Myocyte (in vitro differentiated cells): ENCODE results near the gene EMC1. TPM values are rescaled to one million over a fixed set of nuclear protein-coding genes. Genes with fewer than 3 reads are reported as not detected.
A peak's percentile ranks its signal among the peaks of the same experiment; 100 is the strongest.
"Not testable (repeated sequence)": the region's sequence is repeated elsewhere in the genome, so short reads cannot be mapped to it uniquely, and the experiment has no call there.

Experiments
- DNase-seq: peaks from one replicate; pipeline ENCODE4 v3.0.0-alpha.2; 2012; ENCODE audit warnings: low read depth
- polyA plus RNA-seq: library from polyadenylated mRNA; unstranded; fragments of >200 nt; gene quantifications from one replicate; pipeline ENCODE4 v1.2.1, GENCODE V29; 2012; ENCODE audit warnings: missing spikeins
- total RNA-seq: library from RNA; depleted of rRNA; stranded (reverse); fragments of >200 nt; gene quantifications from 2 replicates; pipeline ENCODE4 v1.2.3, GENCODE V29; 2014

EMC1 gene
- 71.7 and 85.0 TPM in 2 replicates for total RNA-seq
- polyA plus RNA-seq = 53.2 TPM

GRCh38 chr1:19251305-19252196 lies at the start of gene EMC1, which contains the start of gene MRTO4:
Gene EMC1 (minus strand): TSS chr1:19251524. CDS start chr1:19251509, 15 bp downstream.
Gene MRTO4 (plus strand): TSS chr1:19251805. CDS start chr1:19251836, 31 bp downstream.
- DNase-seq = peak; percentile 87

- DNase-seq = peak; percentile 17
Observed at GRCh38 chr1:19300211-19300610, 48.9 kb upstream of the EMC1 start.

GRCh38 chr1:19294638-19295037 lies 43.3 kb upstream of the EMC1 start:
- DNase-seq = no peak

- DNase-seq = no peak
Observed at GRCh38 chr1:19289244-19289643, 37.9 kb upstream of the EMC1 start.

- not testable (repeated sequence) for DNase-seq
Observed at GRCh38 chr1:19288324-19289241, 37.3 kb upstream of the EMC1 start, which contains the start of gene AKR7A3. Gene AKR7A3 (minus strand): TSS chr1:19288770. CDS start chr1:19288709, 61 bp downstream.

GRCh38 chr1:19287436-19288185 lies 36.3 kb upstream of the EMC1 start:
- no peak for DNase-seq

- DNase-seq = not testable (repeated sequence)
Observed at GRCh38 chr1:19285807-19286206, 34.5 kb upstream of the EMC1 start.

- DNase-seq = not testable (repeated sequence)
Observed at GRCh38 chr1:19285366-19285765, 34.0 kb upstream of the EMC1 start.

- DNase-seq = no peak
Observed at GRCh38 chr1:19284881-19285280, 33.6 kb upstream of the EMC1 start.

- DNase-seq = no peak
Observed at GRCh38 chr1:19283891-19284290, 32.6 kb upstream of the EMC1 start.

- DNase-seq = no peak
Observed at GRCh38 chr1:19274636-19275035, 23.3 kb upstream of the EMC1 start.

- DNase-seq = not testable (repeated sequence)
Observed at GRCh38 chr1:19273844-19274531, 22.7 kb upstream of the EMC1 start.

GRCh38 chr1:19273106-19273843 lies 22.0 kb upstream of the EMC1 start:
- DNase-seq = no peak

GRCh38 chr1:19272064-19272463 lies 20.7 kb upstream of the EMC1 start:
- no peak for DNase-seq

- DNase-seq = not testable (repeated sequence)
Observed at GRCh38 chr1:19270343-19270730, 19.0 kb upstream of the EMC1 start.

GRCh38 chr1:19269427-19270342 lies 18.4 kb upstream of the EMC1 start:
- not testable (repeated sequence) for DNase-seq

- no peak for DNase-seq
Observed at GRCh38 chr1:19268445-19268844, 17.1 kb upstream of the EMC1 start.

GRCh38 chr1:19262744-19263143 lies 11.4 kb upstream of the EMC1 start:
- no peak for DNase-seq
